ENCODE data around the gene APP.

Gene APP

DNA sequence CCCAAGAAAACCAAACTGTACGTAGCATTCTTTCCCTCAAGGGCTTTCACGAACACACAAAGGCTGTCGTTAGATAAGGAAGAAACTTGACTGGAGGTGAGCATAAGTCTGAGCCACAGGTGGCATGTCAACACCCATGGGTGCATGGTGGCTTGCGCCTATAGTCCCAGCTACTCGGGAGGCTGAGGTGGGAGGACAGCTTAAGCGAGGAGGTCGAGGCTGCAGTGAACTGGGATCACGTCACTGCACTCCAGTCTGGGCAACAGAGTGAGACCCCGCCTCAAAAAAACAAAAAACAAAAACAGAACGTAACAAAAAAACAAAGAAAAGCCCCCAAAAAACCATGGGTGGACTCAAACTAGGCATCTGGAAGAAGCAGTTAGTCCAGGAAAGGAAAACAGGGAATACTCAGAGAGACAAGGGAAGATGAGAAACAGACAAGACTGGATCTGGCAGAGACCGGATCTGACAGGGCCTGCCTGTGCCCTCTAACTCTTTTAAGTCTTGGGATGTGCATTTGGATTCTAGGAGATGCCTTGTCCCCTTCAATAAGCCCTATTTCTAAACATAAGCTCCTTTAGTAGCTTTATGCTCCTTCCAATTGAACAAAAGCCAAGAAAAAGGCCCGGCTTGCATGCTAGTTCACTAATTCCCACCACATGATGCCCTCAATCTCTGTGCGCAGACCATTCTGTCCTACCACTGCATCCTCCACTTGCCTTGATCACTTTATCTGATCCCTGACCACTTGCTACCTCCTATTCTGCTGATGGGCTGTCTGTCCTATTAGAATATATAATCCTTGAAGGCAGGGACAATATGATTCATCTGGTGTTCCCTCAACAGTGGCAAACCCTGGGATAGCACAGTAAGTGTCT is 73.8 kb downstream of the APP start:
- in situ Hi-C loops (cut with MboI; ENCODE audit: low sequenced_read_pairs, unreplicated experiment), result no loop called here
- TF ChIP-seq, protein P1, sequence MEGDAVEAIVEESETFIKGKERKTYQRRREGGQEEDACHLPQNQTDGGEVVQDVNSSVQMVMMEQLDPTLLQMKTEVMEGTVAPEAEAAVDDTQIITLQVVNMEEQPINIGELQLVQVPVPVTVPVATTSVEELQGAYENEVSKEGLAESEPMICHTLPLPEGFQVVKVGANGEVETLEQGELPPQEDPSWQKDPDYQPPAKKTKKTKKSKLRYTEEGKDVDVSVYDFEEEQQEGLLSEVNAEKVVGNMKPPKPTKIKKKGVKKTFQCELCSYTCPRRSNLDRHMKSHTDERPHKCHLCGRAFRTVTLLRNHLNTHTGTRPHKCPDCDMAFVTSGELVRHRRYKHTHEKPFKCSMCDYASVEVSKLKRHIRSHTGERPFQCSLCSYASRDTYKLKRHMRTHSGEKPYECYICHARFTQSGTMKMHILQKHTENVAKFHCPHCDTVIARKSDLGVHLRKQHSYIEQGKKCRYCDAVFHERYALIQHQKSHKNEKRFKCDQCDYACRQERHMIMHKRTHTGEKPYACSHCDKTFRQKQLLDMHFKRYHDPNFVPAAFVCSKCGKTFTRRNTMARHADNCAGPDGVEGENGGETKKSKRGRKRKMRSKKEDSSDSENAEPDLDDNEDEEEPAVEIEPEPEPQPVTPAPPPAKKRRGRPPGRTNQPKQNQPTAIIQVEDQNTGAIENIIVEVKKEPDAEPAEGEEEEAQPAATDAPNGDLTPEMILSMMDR (IDR thresholded peaks at IDR 0.05; ENCODE audit: borderline replicate concordance, control extremely low read depth, extremely low read depth, insufficient read depth, missing control alignments), result no peak
- no peak for DNase-seq (ENCODE audit: low spot score)

GRCh38 chr21:26095131-26095530 is 75.4 kb downstream of the APP start:
- TF ChIP-seq, protein P1 (IDR thresholded peaks at IDR 0.05; ENCODE audit: borderline replicate concordance, control extremely low read depth, extremely low read depth, insufficient read depth, missing control alignments), result no peak
- no peak for DNase-seq (ENCODE audit: low spot score)
- in situ Hi-C loops (cut with MboI; ENCODE audit: low sequenced_read_pairs, unreplicated experiment), result no loop called here

- DNase-seq (ENCODE audit: low spot score), result no peak
- in situ Hi-C loops (cut with MboI; ENCODE audit: low sequenced_read_pairs, unreplicated experiment), result no loop called here
- TF ChIP-seq, protein P1 (IDR thresholded peaks at IDR 0.05; ENCODE audit: borderline replicate concordance, control extremely low read depth, extremely low read depth, insufficient read depth, missing control alignments), result no peak
Observed at GRCh38 chr21:26093122-26093521, 77.4 kb downstream of the APP start.

GRCh38 chr21:26091480-26092018 is 79.0 kb downstream of the APP start:
- TF ChIP-seq, protein P1 (IDR thresholded peaks at IDR 0.05; ENCODE audit: borderline replicate concordance, control extremely low read depth, extremely low read depth, insufficient read depth, missing control alignments), result no peak
- in situ Hi-C loops (cut with MboI; ENCODE audit: low sequenced_read_pairs, unreplicated experiment), result no loop called here
- DNase-seq (ENCODE audit: low spot score), result no peak

GRCh38 chr21:26089730-26090129 is 80.8 kb downstream of the APP start:
- in situ Hi-C loops (cut with MboI; ENCODE audit: low sequenced_read_pairs, unreplicated experiment), result no loop called here
- DNase-seq (ENCODE audit: low spot score), result no peak
- TF ChIP-seq, protein P1 (IDR thresholded peaks at IDR 0.05; ENCODE audit: borderline replicate concordance, control extremely low read depth, extremely low read depth, insufficient read depth, missing control alignments), result no peak

DNA sequence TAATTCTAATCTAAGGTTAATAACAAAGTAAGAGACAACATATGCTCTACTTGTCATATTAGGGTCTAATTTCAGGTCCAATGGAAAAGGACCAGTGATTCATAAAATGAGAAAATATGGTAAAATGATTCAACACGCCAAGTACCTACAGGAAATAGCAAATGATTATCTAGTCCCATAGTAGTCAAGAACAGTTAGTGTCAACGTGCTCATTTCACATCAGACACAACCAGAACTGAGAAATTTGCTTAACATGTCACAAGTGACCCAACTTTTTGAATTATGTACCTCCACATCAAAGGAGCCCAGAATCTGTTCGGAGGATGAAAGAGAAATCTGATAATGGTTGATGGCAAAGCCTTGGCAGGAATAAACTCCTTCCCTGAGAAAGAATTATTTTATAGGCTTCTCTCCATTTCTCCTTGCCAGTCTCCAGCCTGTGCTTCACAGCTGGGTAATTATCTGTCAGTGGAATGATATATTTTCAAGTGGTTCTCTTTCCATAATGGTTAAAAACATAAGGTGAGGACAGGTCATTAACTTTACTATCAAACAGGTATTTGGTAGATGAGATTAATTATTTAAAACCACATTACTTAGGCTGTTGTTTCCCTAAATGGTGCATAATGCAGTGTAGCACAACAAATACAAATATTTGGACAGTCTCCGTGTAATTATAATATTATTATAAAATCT is 83.2 kb downstream of the APP start:
- TF ChIP-seq, protein P1 (IDR thresholded peaks at IDR 0.05; ENCODE audit: borderline replicate concordance, control extremely low read depth, extremely low read depth, insufficient read depth, missing control alignments), result no peak
- no peak for DNase-seq (ENCODE audit: low spot score)
- in situ Hi-C loops (cut with MboI; ENCODE audit: low sequenced_read_pairs, unreplicated experiment), result no loop called here
